Thyroid gland (tissue), 4 donors: ENCODE data around the gene KRTAP3-1. TPM values are rescaled to one million over a fixed set of nuclear protein-coding genes. Genes with fewer than 3 reads are reported as not detected.

Experiments
- DNase-seq, 2 donors: peaks; one replicate each; pipeline ENCODE4 v3.0.0-alpha.2; 2019
- H3K27ac ChIP-seq, 3 donors: fragments of 200-600 bp; sonication (generic); 1 replicate in 2 of 3; 2 replicates in 1 of 3; pipeline ENCODE4 v1.5.1; 2016 to 2019; ENCODE audit warnings: mild to moderate bottlenecking in 1 of 3, moderate library complexity in 1 of 3
- H3K27me3 ChIP-seq: fragments of 200-600 bp; sonication (generic); one replicate; pipeline ENCODE4 v1.5.1; 2019
- H3K36me3 ChIP-seq, 2 donors: fragments of 200-600 bp; sonication (generic); one replicate each; pipeline ENCODE4 v1.5.1; 2016 to 2019
- H3K4me1 ChIP-seq, 2 donors: fragments of 200-600 bp; sonication (generic); one replicate each; pipeline ENCODE4 v1.5.1; 2017 to 2019
- H3K4me3 ChIP-seq, 3 donors: fragments of 200-600 bp; sonication (generic); replicated peaks in 1 of 3; 1 replicate in 2 of 3; 2 replicates in 1 of 3; pipeline ENCODE4 v1.5.1; 2016; ENCODE audit warnings: mild to moderate bottlenecking in 1 of 3
- H3K9me3 ChIP-seq: fragments of 200-600 bp; sonication (generic); one replicate; pipeline ENCODE4 v1.5.1; 2017
- CTCF ChIP-seq, 6 experiments: fragments of 200-600 bp in 3 of 6; fragments of 450-650 bp in 3 of 6; sonication (generic) in 3 of 6; IDR thresholded peaks; one replicate each; pipeline ENCODE4 v1.5.1; 2016 to 2019; ENCODE audit warnings: antibody characterized with exemption in 6 of 6, mild to moderate bottlenecking in 2 of 6, inconsistent platforms in 1 of 6, moderate library complexity in 1 of 6
- POLR2A ChIP-seq, 2 donors: fragments of 450-650 bp; IDR thresholded peaks; one replicate each; pipeline ENCODE4 v1.6.1; 2017; ENCODE audit warnings: antibody characterized with exemption in 2 of 2, mild to moderate bottlenecking in 2 of 2, moderate library complexity in 1 of 2
- WGBS, 2 donors: methylation state at CpG; one replicate each; pipeline ENCODE4 v1.1.5; 2017; 5-methylcytosine and 5-hydroxymethylcytosine counted together
- intact Hi-C: fragments of 100-400 bp; cut with DNase I; formaldehyde crosslinking; loops from one replicate; pipeline ENCODE4 v1.15.1; 2023
- small RNA-seq: library from RNA; depleted of rRNA; stranded (forward); fragments of <200 nt; gene quantifications from one replicate; pipeline ENCODE3, GENCODE V24; 2016
- total RNA-seq, 4 donors: library from RNA; depleted of rRNA; stranded (reverse); fragments of >200 nt; gene quantifications; one replicate each; pipeline ENCODE4 v1.2.3, GENCODE V29; 2016

The KRTAP3-1 gene
- total RNA-seq, 4 donors from 2014 or later: not detected

GRCh38 chr17:40962059-40962561 is 46.8 kb downstream of the KRTAP3-1 start:
- 68 to 73% methylated on average over 4 of the region's 4 CpGs for WGBS, 2 donors
- no peaks in the 10 kb centered on the region for H3K27me3 ChIP-seq
- H3K27ac ChIP-seq: no peak overlapping the region
- no peaks in the 10 kb centered on the region for H3K9me3 ChIP-seq
- H3K36me3 ChIP-seq: no peaks in the 10 kb centered on the region
- intact Hi-C loops: no loop called here
- no peaks in the 10 kb centered on the region for H3K4me1 ChIP-seq
- no peak for TF ChIP-seq CTCF (IDR thresholded peaks at IDR 0.05)
- no peak for TF ChIP-seq POLR2A (IDR thresholded peaks at IDR 0.05)
- H3K4me3 ChIP-seq: no peak overlapping the region
- DNase-seq: no peak

- intact Hi-C loops: no loop called here
- Histone ChIP-seq H3K4me3 (no peak overlapping the region), H3K4me1 (no peaks in the 10 kb centered on the region), H3K27ac (no peak overlapping the region), H3K36me3 (no peaks in the 10 kb centered on the region), H3K9me3 (no peaks in the 10 kb centered on the region), H3K27me3 (no peaks in the 10 kb centered on the region)
- 93 to 98% methylated on average over 1 of the region's 1 CpG for WGBS, 2 donors
- TF ChIP-seq CTCF (IDR thresholded peaks at IDR 0.05): no peak
- no peak for TF ChIP-seq POLR2A (IDR thresholded peaks at IDR 0.05)
- DNase-seq: no peak
Observed at GRCh38 chr17:40961591-40961990, 47.3 kb downstream of the KRTAP3-1 start.

GRCh38 chr17:40960144-40960543 is 48.8 kb downstream of the KRTAP3-1 start:
- H3K27me3 ChIP-seq: no peaks in the 10 kb centered on the region
- H3K4me1 ChIP-seq: no peaks in the 10 kb centered on the region
- H3K4me3 ChIP-seq: no peak overlapping the region
- no peak for TF ChIP-seq CTCF (IDR thresholded peaks at IDR 0.05)
- TF ChIP-seq POLR2A (IDR thresholded peaks at IDR 0.05): no peak
- H3K27ac ChIP-seq: no peak overlapping the region
- no peak for DNase-seq
- no peaks in the 10 kb centered on the region for H3K36me3 ChIP-seq
- intact Hi-C loops: no loop called here
- no peaks in the 10 kb centered on the region for H3K9me3 ChIP-seq
- WGBS, 2 donors: 61 to 64% methylated on average over 10 of the region's 10 CpGs

Small RNA genes lying within 50 kb of the gene (small RNA-seq; reads per million reads assigned to genes)
- not detected for gene KRTAP3-4P

Other genes with a start within 250 kb of the KRTAP3-1 start
- not detected for gene KRT26, start 236.9 kb downstream of the KRTAP3-1 start, total RNA-seq
- not detected for gene KRT27, start 226.6 kb downstream of the KRTAP3-1 start, total RNA-seq
- not detected for gene KRT28, start 209.2 kb downstream of the KRTAP3-1 start, total RNA-seq
- 10 to 100 TPM in 2 of 4 donors, 1 to 10 TPM in 2; 1.3 to 10.8 (median 8.8) TPM for gene KRT10, start 186.5 kb downstream of the KRTAP3-1 start, total RNA-seq
- gene KRT12, start 141.9 kb downstream of the KRTAP3-1 start, total RNA-seq: not detected
- gene KRT20, start 123.9 kb downstream of the KRTAP3-1 start, total RNA-seq: not detected
- gene KRT23, start 71.5 kb downstream of the KRTAP3-1 start, total RNA-seq: 1 to 10 TPM in 1 of 4 donors, not detected in 3; 4.6 TPM
- gene KRT39, start 42.2 kb downstream of the KRTAP3-1 start, total RNA-seq: not detected
- not detected for gene KRT40, start 24.8 kb downstream of the KRTAP3-1 start, total RNA-seq
- not detected for gene KRTAP3-3, start 15.0 kb downstream of the KRTAP3-1 start, total RNA-seq
- not detected for gene KRTAP3-2, start 9.2 kb downstream of the KRTAP3-1 start, total RNA-seq
- gene KRTAP1-5, start 18.1 kb upstream of the KRTAP3-1 start, total RNA-seq: not detected
- not detected for gene KRTAP1-4, start 21.1 kb upstream of the KRTAP3-1 start, total RNA-seq
- gene KRTAP1-3, start 25.7 kb upstream of the KRTAP3-1 start, total RNA-seq: not detected
- gene KRTAP1-1, start 32.3 kb upstream of the KRTAP3-1 start, total RNA-seq: not detected
- gene KRTAP2-1, start 38.2 kb upstream of the KRTAP3-1 start, total RNA-seq: not detected
- not detected for gene KRTAP2-2, start 46.1 kb upstream of the KRTAP3-1 start, total RNA-seq
- not detected for gene KRTAP2-3, start 51.0 kb upstream of the KRTAP3-1 start, total RNA-seq
- not detected for gene KRTAP2-4, start 56.8 kb upstream of the KRTAP3-1 start, total RNA-seq
- not detected for gene KRTAP4-7, start 75.0 kb upstream of the KRTAP3-1 start, total RNA-seq
- not detected for gene KRTAP4-8, start 89.0 kb upstream of the KRTAP3-1 start, total RNA-seq
- not detected for gene KRTAP4-16, start 93.1 kb upstream of the KRTAP3-1 start, total RNA-seq
- gene KRTAP4-9, start 96.3 kb upstream of the KRTAP3-1 start, total RNA-seq: not detected
- gene KRTAP4-11, start 109.2 kb upstream of the KRTAP3-1 start, total RNA-seq: not detected
- not detected for gene KRTAP4-12, start 115.1 kb upstream of the KRTAP3-1 start, total RNA-seq
- gene KRTAP4-6, start 131.4 kb upstream of the KRTAP3-1 start, total RNA-seq: not detected
- not detected for gene KRTAP4-5, start 140.7 kb upstream of the KRTAP3-1 start, total RNA-seq
- gene KRTAP4-4, start 151.6 kb upstream of the KRTAP3-1 start, total RNA-seq: not detected
- not detected for gene KRTAP4-3, start 159.1 kb upstream of the KRTAP3-1 start, total RNA-seq
- not detected for gene KRTAP4-2, start 169.1 kb upstream of the KRTAP3-1 start, total RNA-seq
- gene KRTAP4-1, start 175.8 kb upstream of the KRTAP3-1 start, total RNA-seq: not detected
- gene KRTAP9-1, start 180.8 kb upstream of the KRTAP3-1 start, total RNA-seq: not detected
- gene KRTAP9-2, start 217.5 kb upstream of the KRTAP3-1 start, total RNA-seq: not detected
- not detected for gene KRTAP9-3, start 223.3 kb upstream of the KRTAP3-1 start, total RNA-seq
- not detected for gene KRTAP9-8, start 228.9 kb upstream of the KRTAP3-1 start, total RNA-seq
- not detected for gene KRTAP9-4, start 240.6 kb upstream of the KRTAP3-1 start, total RNA-seq
- gene KRTAP9-9, start 246.3 kb upstream of the KRTAP3-1 start, total RNA-seq: not detected